H1 (cell line): ENCODE measurements around the gene MAPRE3. TPM values are rescaled to one million over a fixed set of nuclear protein-coding genes. Genes with fewer than 3 reads are reported as not detected.

Source experiments
- CTCF ChIA-PET: fragments of 300-600 bp; sonication (Branson Sonifier 250); formaldehyde crosslinking; loops from one replicate; lab custom pipeline; 2021; ENCODE audit not compliant: partially characterized antibody; lab: Charles Lee
- POLR2A ChIA-PET: fragments of 300-600 bp; sonication (Branson Sonifier 250); formaldehyde crosslinking; loops from one replicate; lab custom pipeline; 2021; ENCODE audit warnings: inconsistent platforms; ENCODE audit not compliant: partially characterized antibody; lab: Charles Lee
- DNase-seq, 2 experiments: peaks; one replicate each; pipeline versions ENCODE4 v3.0.0 to v3.0.0-alpha.2; 2010 to 2022; ENCODE audit warnings: low spot score in 2 of 2, low read depth in 1 of 2, mixed read lengths in 1 of 2
- FAIRE-seq: peaks from 2 replicates; lab custom pipeline; 2011; peaks lifted over from hg19 to GRCh38; lab: Jason Lieb, UNC
- H2AFZ ChIP-seq: 2 replicates; pipeline ENCODE4 v1.8.1; 2012; ENCODE audit warnings: low read length, inconsistent platforms
- H2AK5ac ChIP-seq: 2 replicates; pipeline ENCODE4 v1.6.1; 2013; ENCODE audit warnings: low read depth, low read length
- H2BK120ac ChIP-seq: replicated peaks from 2 replicates; pipeline ENCODE3; 2013; ENCODE audit warnings: low read depth, low read length, inconsistent platforms
- H2BK12ac ChIP-seq: 2 replicates; pipeline ENCODE4 v1.6.1; 2013; ENCODE audit warnings: low read depth, low read length
- H2BK15ac ChIP-seq: 2 replicates; pipeline ENCODE4 v1.6.1; 2013; ENCODE audit warnings: low read length
- H2BK20ac ChIP-seq: 2 replicates; pipeline ENCODE4 v1.6.1; 2013; ENCODE audit warnings: low read length
- H2BK5ac ChIP-seq: 2 replicates; pipeline ENCODE4 v1.6.1; 2013; ENCODE audit warnings: low read depth, low read length
- H3K14ac ChIP-seq: 2 replicates; pipeline ENCODE4 v1.6.1; 2013; ENCODE audit warnings: inconsistent platforms; ENCODE audit not compliant: insufficient read length
- H3K18ac ChIP-seq: 2 replicates; pipeline ENCODE4 v1.6.1; 2013; ENCODE audit warnings: low read length; ENCODE audit errors: extremely low read depth
- H3K23ac ChIP-seq: 2 replicates; pipeline ENCODE4 v1.6.1; 2013; ENCODE audit warnings: inconsistent platforms; ENCODE audit not compliant: insufficient read length
- H3K23me2 ChIP-seq: 2 replicates; pipeline ENCODE4 v1.6.1; 2013; ENCODE audit warnings: low read depth, low read length
- H3K27ac ChIP-seq: 2 replicates; pipeline ENCODE4 v1.6.1; 2011; ENCODE audit warnings: low read depth, low read length, inconsistent platforms
- H3K27me3 ChIP-seq, 4 experiments: replicated peaks in 1 of 4; 1 replicate in 1 of 4; 2 replicates in 3 of 4; pipeline versions ENCODE4 v1.6.1 to v1.8.1; 2011 to 2013; ENCODE audit warnings: low read length in 3 of 4, mild to moderate bottlenecking in 3 of 4, inconsistent platforms in 2 of 4, mixed read lengths in 2 of 4, moderate library complexity in 1 of 4; ENCODE audit not compliant: control insufficient read depth in 3 of 4, insufficient read depth in 3 of 4; ENCODE audit errors: extremely low read depth in 1 of 4
- H3K36me3 ChIP-seq, 4 experiments: 2 replicates each; pipeline versions ENCODE4 v1.6.1 to v1.8.1; 2011 to 2013; ENCODE audit warnings: mild to moderate bottlenecking in 4 of 4, low read length in 3 of 4, moderate library complexity in 2 of 4, control low read depth in 1 of 4, inconsistent platforms in 1 of 4; ENCODE audit not compliant: insufficient read depth in 4 of 4, control insufficient read depth in 2 of 4
- H3K4ac ChIP-seq: replicated peaks from 2 replicates; pipeline ENCODE3; 2013; ENCODE audit warnings: low read length, low read depth, mixed read lengths, inconsistent platforms; ENCODE audit not compliant: insufficient read length
- H3K4me1 ChIP-seq, 4 experiments: replicated peaks in 1 of 4; 1 replicate in 1 of 4; 2 replicates in 3 of 4; pipeline versions ENCODE4 v1.6.1 to v1.8.1; 2011 to 2013; ENCODE audit warnings: low read length in 3 of 4, inconsistent platforms in 2 of 4, mixed read lengths in 1 of 4; ENCODE audit not compliant: insufficient read depth in 4 of 4, control insufficient read depth in 3 of 4
- H3K4me2 ChIP-seq, 2 experiments: 2 replicates each; pipeline versions ENCODE4 v1.6.1 to v1.8.1; 2011 to 2013; ENCODE audit warnings: low read depth in 2 of 2, low read length in 2 of 2, control low read depth in 1 of 2, inconsistent platforms in 1 of 2, mild to moderate bottlenecking in 1 of 2; ENCODE audit not compliant: insufficient read depth in 1 of 2
- H3K4me3 ChIP-seq, 4 experiments: fragments of 200-600, 300-600 bp in 1 of 4; sonication (generic), shearing (Covaris generic), sonication (Bioruptor Twin) in 1 of 4; 2 replicates each; pipeline versions ENCODE4 v1.5.1 to v1.8.1; 2011 to 2016; ENCODE audit warnings: low read length in 4 of 4, low read depth in 3 of 4, control low read depth in 2 of 4, inconsistent platforms in 2 of 4, mild to moderate bottlenecking in 2 of 4, mixed read lengths in 1 of 4, moderate library complexity in 1 of 4; ENCODE audit not compliant: insufficient read depth in 2 of 4; ENCODE audit errors: extremely low read depth in 1 of 4
- H3K56ac ChIP-seq: replicated peaks from 2 replicates; pipeline ENCODE3; 2013; ENCODE audit warnings: low read depth, mild to moderate bottlenecking, mixed read lengths, low read length, inconsistent platforms; ENCODE audit not compliant: insufficient read length
- H3K79me1 ChIP-seq: 2 replicates; pipeline ENCODE4 v1.6.1; 2013; ENCODE audit warnings: low read depth, low read length, control low read depth
- H3K79me2 ChIP-seq, 2 experiments: 2 replicates each; pipeline versions ENCODE4 v1.6.1 to v1.8.1; 2012 to 2013; ENCODE audit warnings: low read length in 2 of 2, mild to moderate bottlenecking in 2 of 2, inconsistent platforms in 1 of 2; ENCODE audit not compliant: insufficient read depth in 2 of 2, control insufficient read depth in 1 of 2
- H3K9ac ChIP-seq, 4 experiments: replicated peaks in 1 of 4; 1 replicate in 1 of 4; 2 replicates in 3 of 4; pipeline versions ENCODE4 v1.6.1 to v1.8.1; 2011 to 2013; ENCODE audit warnings: low read depth in 3 of 4, low read length in 3 of 4, control low read depth in 2 of 4, mild to moderate bottlenecking in 2 of 4, moderate library complexity in 2 of 4, inconsistent platforms in 1 of 4; ENCODE audit errors: extremely low read depth in 1 of 4
- H3K9me3 ChIP-seq, 2 experiments: 2 replicates each; pipeline versions ENCODE4 v1.6.1 to v1.8.1; 2012 to 2013; ENCODE audit warnings: mild to moderate bottlenecking in 2 of 2, moderate library complexity in 2 of 2, control low read depth in 1 of 2, inconsistent platforms in 1 of 2, low read depth in 1 of 2, low read length in 1 of 2, mixed read lengths in 1 of 2; ENCODE audit not compliant: insufficient read depth in 2 of 2
- H4K20me1 ChIP-seq, 2 experiments: replicated peaks in 1 of 2; 2 replicates each; pipeline versions ENCODE3 to v1.8.1; 2011 to 2013; ENCODE audit warnings: inconsistent platforms in 2 of 2, low read length in 2 of 2, mild to moderate bottlenecking in 1 of 2; ENCODE audit not compliant: insufficient read depth in 2 of 2, control insufficient read depth in 1 of 2
- H4K5ac ChIP-seq: 2 replicates; pipeline ENCODE4 v1.6.1; 2013; ENCODE audit warnings: low read length, low read depth, mixed read lengths, inconsistent platforms; ENCODE audit not compliant: insufficient read length
- H4K8ac ChIP-seq: 2 replicates; pipeline ENCODE4 v1.8.0; 2013; ENCODE audit warnings: mild to moderate bottlenecking, moderate library complexity, low read length, inconsistent platforms; ENCODE audit not compliant: insufficient read depth; ENCODE audit errors: extremely low read depth
- H4K91ac ChIP-seq: replicated peaks from 2 replicates; pipeline ENCODE3; 2013; ENCODE audit warnings: low read length, mixed read lengths, inconsistent platforms; ENCODE audit not compliant: insufficient read length
- KDM1A ChIP-seq: fragments of 200-600, 300-600 bp; sonication (generic); IDR thresholded peaks from 2 replicates; pipeline ENCODE4 v1.7.1; 2016; ENCODE audit warnings: mild to moderate bottlenecking, low read length, borderline replicate concordance
- MAX ChIP-seq: IDR thresholded peaks from 2 replicates; pipeline ENCODE4 v1.6.1; 2012; ENCODE audit warnings: inconsistent platforms
- RBBP5 ChIP-seq: IDR thresholded peaks from 2 replicates; pipeline ENCODE4 v1.7.1; 2012; ENCODE audit warnings: low read depth, mild to moderate bottlenecking, inconsistent platforms, low read length, moderate library complexity, borderline replicate concordance
- WGBS, 2 experiments: shearing (Covaris generic) in 1 of 2; methylation state at CpG; one replicate each; pipeline versions ENCODE4 v1.1.6 to v1.1.7; 2013 to 2015; ENCODE audit warnings: low lambda C conversion rate in 2 of 2, mixed read lengths in 2 of 2, inconsistent platforms in 1 of 2, low coverage in 1 of 2, missing lambda C conversion rate in 1 of 2; ENCODE audit not compliant: insufficient replicate concordance in 2 of 2, insufficient coverage in 1 of 2, insufficient read length in 1 of 2; ENCODE audit errors: extremely low coverage in 1 of 2, missing lambda C conversion rate in 1 of 2; 5-methylcytosine and 5-hydroxymethylcytosine counted together
- polyA plus RNA-seq, 7 experiments: library from polyadenylated mRNA; depleted of rRNA in 3 of 7; stranded (reverse) in 5 of 7; unstranded in 2 of 7; fragments of >200 nt in 5 of 7; fragments of 200-250 nt in 2 of 7; gene quantifications; 1 replicate in 5 of 7; 2 replicates in 1 of 7; 4 replicates in 1 of 7; pipeline versions ENCODE4 v1.2.1 to v1.2.3, GENCODE V29; 2011 to 2013; ENCODE audit warnings: missing spikeins in 2 of 7, mixed read lengths in 2 of 7
- total RNA-seq: library from RNA; stranded (reverse); fragmentation: NEBNext Ultra II Directional; extraction: Animal tissue kit (Norgen Biotek cat#: 25700); gene quantifications from 2 replicates; pipeline ENCODE4 v1.2.1, GENCODE V29; 2021

Gene MAPRE3
- total and polyA plus RNA-seq, 2 of the 8 experiments (the other 6 are each of a cell fraction or from before 2014, with no cell fraction given): 4.9 to 6.6 TPM

- CTCF ChIA-PET: interaction anchor here (1.5 to 12.3 kb wide), 3 partner anchors 10 to 54 kb away, joined by 5 to 416 read pairs (median 18); partner anchors contain the start of gene MAPRE3
- Histone ChIP-seq H3K79me2 (no peaks in the 10 kb centered on the region), H4K5ac (no peak overlapping the region), H2BK5ac (no peak overlapping the region), H3K27ac (no peak overlapping the region), H2BK15ac (no peak overlapping the region), H3K27me3 (no peaks in the 10 kb centered on the region; a peak in 1 of 7 replicates), H2AK5ac (no peak overlapping the region), H3K18ac (no peak overlapping the region), H3K4me1 (peaks cover 3 to 6% (median 5%) of the 10 kb centered on the region in 4 experiments; a peak in 6 of 7 replicates), H3K56ac (no peak overlapping the region), H3K9ac (no peak overlapping the region), H4K91ac (no peak overlapping the region), H3K14ac (no peak overlapping the region), H4K8ac (no peak overlapping the region), H4K20me1 (no peaks in the 10 kb centered on the region), H3K36me3 (0 out of 8 replicates have a peak, but pooled peaks cover 0 to 3% (median 0%) of the 10 kb centered on the region in 4 experiments), H3K4me3 (no peak overlapping the region), H2AFZ (no peak overlapping the region), H2BK12ac (no peak overlapping the region), H3K4me2 (no peak overlapping the region), H2BK120ac (no peak overlapping the region), H3K23ac (no peak overlapping the region), H3K4ac (no peak overlapping the region), H3K79me1 (no peaks in the 10 kb centered on the region), H3K9me3 (peaks cover 15 to 16% of the 10 kb centered on the region in 2 experiments), H3K23me2 (no peaks in the 10 kb centered on the region), H2BK20ac (no peak overlapping the region)
- TF ChIP-seq KDM1A (no peak), MAX (no peak), RBBP5 (no peak)
- DNase-seq: no peak
- POLR2A ChIA-PET: no interaction called here
- 90% methylated on average over 4 of the region's 4 CpGs; no CpG with 5 or more reads in 1 of the 2 experiments for WGBS, 2 experiments
- no peak for FAIRE-seq
Measured at GRCh38 chr2:27013738-27014137, 43.3 kb downstream of the MAPRE3 start.
